ENCODE data around the gene RAB11FIP3.
"Not testable (repeated sequence)": the region's sequence is repeated elsewhere in the genome, so short reads cannot be mapped to it uniquely, and the experiment has no call there.

RAB11FIP3 gene

GRCh38 chr16:401468-402348 lies 23.7 kb upstream of the RAB11FIP3 start, which contains the start of gene DECR2:
TSS of gene DECR2 (plus strand) at chr16:401885. CDS start at chr16:401964, 79 bp downstream.
- H3K36me3 Mint-ChIP-seq, result no peaks in the 10 kb centered on the region
- H3K27me3 Mint-ChIP-seq, result no peaks in the 10 kb centered on the region
- H3K9me3 Mint-ChIP-seq (ENCODE audit: low read depth), result no peaks in the 10 kb centered on the region
- H3K4me3 Mint-ChIP-seq, result peak within 1 kb of the TSS; percentile 87
- H3K27ac Mint-ChIP-seq, result peak within 1 kb of the TSS; percentile 80
- H3K4me1 Mint-ChIP-seq (ENCODE audit: low read depth), result peaks cover 13% of the 10 kb centered on the region

- H3K27ac Mint-ChIP-seq, result no peak overlapping the region
- no peak overlapping the region for H3K4me3 Mint-ChIP-seq
- H3K4me1 Mint-ChIP-seq (ENCODE audit: low read depth), result peaks cover 7% of the 10 kb centered on the region
- H3K27me3 Mint-ChIP-seq, result no peaks in the 10 kb centered on the region
- H3K9me3 Mint-ChIP-seq (ENCODE audit: low read depth), result no peaks in the 10 kb centered on the region
- no peaks in the 10 kb centered on the region for H3K36me3 Mint-ChIP-seq
These were observed 20.4 kb upstream of the RAB11FIP3 start for GRCh38 chr16:404971-405486.

GRCh38 chr16:405548-406506 lies 19.6 kb upstream of the RAB11FIP3 start:
- no peaks in the 10 kb centered on the region for H3K36me3 Mint-ChIP-seq
- H3K27me3 Mint-ChIP-seq, result no peaks in the 10 kb centered on the region
- no peaks in the 10 kb centered on the region for H3K4me1 Mint-ChIP-seq (ENCODE audit: low read depth)
- H3K4me3 Mint-ChIP-seq, result no peak overlapping the region
- no peaks in the 10 kb centered on the region for H3K9me3 Mint-ChIP-seq (ENCODE audit: low read depth)
- H3K27ac Mint-ChIP-seq, result no peak overlapping the region

GRCh38 chr16:407253-407652 lies 18.2 kb upstream of the RAB11FIP3 start:
- H3K4me3 Mint-ChIP-seq, result no peak overlapping the region

GRCh38 chr16:410516-411178 lies 14.8 kb upstream of the RAB11FIP3 start:
- Mint-ChIP-seq H3K27me3 (no peaks in the 10 kb centered on the region), H3K36me3 (no peaks in the 10 kb centered on the region), H3K4me1 (ENCODE audit: low read depth) (no peaks in the 10 kb centered on the region), H3K4me3 (no peak overlapping the region), H3K27ac (no peak overlapping the region), H3K9me3 (ENCODE audit: low read depth) (no peaks in the 10 kb centered on the region)

More at GRCh38 chr16:407253-407652, 18.2 kb upstream of the RAB11FIP3 start:
- no peak overlapping the region for H3K27ac Mint-ChIP-seq
- H3K9me3 Mint-ChIP-seq (ENCODE audit: low read depth), result no peaks in the 10 kb centered on the region
- H3K4me1 Mint-ChIP-seq (ENCODE audit: low read depth), result no peaks in the 10 kb centered on the region
- no peaks in the 10 kb centered on the region for H3K36me3 Mint-ChIP-seq
- no peaks in the 10 kb centered on the region for H3K27me3 Mint-ChIP-seq

GRCh38 chr16:411576-412265 lies 13.7 kb upstream of the RAB11FIP3 start:
- no peaks in the 10 kb centered on the region for H3K4me1 Mint-ChIP-seq (ENCODE audit: low read depth)
- no peaks in the 10 kb centered on the region for H3K9me3 Mint-ChIP-seq (ENCODE audit: low read depth)
- no peaks in the 10 kb centered on the region for H3K36me3 Mint-ChIP-seq
- no peak overlapping the region for H3K4me3 Mint-ChIP-seq
- no peaks in the 10 kb centered on the region for H3K27me3 Mint-ChIP-seq
- H3K27ac Mint-ChIP-seq, result no peak overlapping the region

- no peaks in the 10 kb centered on the region for H3K36me3 Mint-ChIP-seq
- no peaks in the 10 kb centered on the region for H3K27me3 Mint-ChIP-seq
- no peak overlapping the region for H3K4me3 Mint-ChIP-seq
- no peaks in the 10 kb centered on the region for H3K9me3 Mint-ChIP-seq (ENCODE audit: low read depth)
- no peaks in the 10 kb centered on the region for H3K4me1 Mint-ChIP-seq (ENCODE audit: low read depth)
- no peak overlapping the region for H3K27ac Mint-ChIP-seq
These were observed 10.9 kb upstream of the RAB11FIP3 start for GRCh38 chr16:414395-415169.

GRCh38 chr16:415170-415498 lies 10.3 kb upstream of the RAB11FIP3 start:
- not testable (repeated sequence) for H3K4me3 Mint-ChIP-seq; H3K9me3 Mint-ChIP-seq (ENCODE audit: low read depth); H3K4me1 Mint-ChIP-seq (ENCODE audit: low read depth); H3K27me3 Mint-ChIP-seq; H3K27ac Mint-ChIP-seq; H3K36me3 Mint-ChIP-seq

GRCh38 chr16:422179-422578 lies 3.3 kb upstream of the RAB11FIP3 start:
- not testable (repeated sequence) for H3K4me3 Mint-ChIP-seq; H3K36me3 Mint-ChIP-seq; H3K27ac Mint-ChIP-seq; H3K9me3 Mint-ChIP-seq (ENCODE audit: low read depth); H3K27me3 Mint-ChIP-seq
- H3K4me1 Mint-ChIP-seq (ENCODE audit: low read depth), result peaks cover 13% of the 10 kb centered on the region

- peaks cover 30% of the 10 kb centered on the region for H3K4me1 Mint-ChIP-seq (ENCODE audit: low read depth)
- peak overlapping the region; percentile 84 for H3K4me3 Mint-ChIP-seq
- no peaks in the 10 kb centered on the region for H3K36me3 Mint-ChIP-seq
- H3K9me3 Mint-ChIP-seq (ENCODE audit: low read depth), result no peaks in the 10 kb centered on the region
- peak overlapping the region; percentile 50 for H3K27ac Mint-ChIP-seq
- no peaks in the 10 kb centered on the region for H3K27me3 Mint-ChIP-seq
These were observed 1.3 kb upstream of the RAB11FIP3 start for GRCh38 chr16:424033-424622.

- Mint-ChIP-seq H3K27ac (peak overlapping the region; percentile 50), H3K4me1 (ENCODE audit: low read depth) (peaks cover 30% of the 10 kb centered on the region), H3K4me3 (peak overlapping the region; percentile 84), H3K36me3 (no peaks in the 10 kb centered on the region), H3K27me3 (no peaks in the 10 kb centered on the region), H3K9me3 (ENCODE audit: low read depth) (no peaks in the 10 kb centered on the region)
These were observed 797 bp upstream of the RAB11FIP3 start for GRCh38 chr16:424623-425081.

GRCh38 chr16:425740-426114 lies 278 bp downstream of the RAB11FIP3 start:
- Mint-ChIP-seq H3K4me1 (ENCODE audit: low read depth) (peaks cover 33% of the 10 kb centered on the region), H3K27ac (no peak overlapping the region), H3K36me3 (peaks cover under 1% of the 10 kb centered on the region), H3K27me3 (no peaks in the 10 kb centered on the region), H3K4me3 (peak overlapping the region; percentile 84), H3K9me3 (ENCODE audit: low read depth) (no peaks in the 10 kb centered on the region)

GRCh38 chr16:426115-426905 lies 861 bp downstream of the RAB11FIP3 start:
- Mint-ChIP-seq H3K9me3 (ENCODE audit: low read depth) (no peaks in the 10 kb centered on the region), H3K27me3 (no peaks in the 10 kb centered on the region), H3K27ac (no peak overlapping the region), H3K4me1 (ENCODE audit: low read depth) (peaks cover 37% of the 10 kb centered on the region), H3K36me3 (peaks cover 3% of the 10 kb centered on the region), H3K4me3 (peak overlapping the region; percentile 91)

Measured in activated naive CD8-positive, alpha-beta T cell (primary cell).